Measurements from ENCODE around the gene TTC5. TPM values are rescaled to one million over a fixed set of nuclear protein-coding genes. Genes with fewer than 3 reads are reported as not detected.

TTC5 gene
- total RNA-seq, 1 experiment from 2014 or later = 20.6 TPM

- Mint-ChIP-seq H3K4me1 (peaks cover 4 to 5% of the 10 kb centered on the region in 2 experiments; a peak in 3 of 4 replicates), H3K36me3 (ENCODE audit: insufficient read depth in 1 of 3, low read depth in 3 of 3) (peaks cover 37 to 59% (median 58%) of the 10 kb centered on the region in 3 experiments)
- no peak for TF ChIP-seq CTCF (conservative IDR thresholded peaks at IDR 0.05)
These were observed 41.0 kb upstream of the TTC5 start for GRCh38 chr14:20346713-20347112.

More at GRCh38 chr14:20346713-20347112, 41.0 kb upstream of the TTC5 start:
- no peak overlapping the region for H3K27ac ChIP-seq (ENCODE audit: insufficient read length, low read depth, low read length)
- Mint-ChIP-seq H3K4me3 (no peak overlapping the region), H3K27ac (no peak overlapping the region), H3K27me3 (ENCODE audit: low read depth) (peaks cover 2% of the 10 kb centered on the region; the same call in 1 of the 2 replicates), H3K9me3 (no peaks in the 10 kb centered on the region)
- H4K5ac ChIP-seq (ENCODE audit: insufficient read length, low read depth, low read length) = no peak overlapping the region
- no peak overlapping the region for H3K14ac ChIP-seq (ENCODE audit: insufficient read depth, low read length)
- no peak overlapping the region for H2BK15ac ChIP-seq (ENCODE audit: low read depth, low read length)
- H3K4me1 ChIP-seq (ENCODE audit: insufficient read depth, low read length) = no peaks in the 10 kb centered on the region
- H2BK5ac ChIP-seq (ENCODE audit: insufficient read length, low read length) = no peak overlapping the region
- H3K4me2 ChIP-seq (ENCODE audit: insufficient read depth, insufficient read length, low read length) = no peak overlapping the region
- H3K79me1 ChIP-seq (ENCODE audit: insufficient read depth, low read depth, low read length, poor library complexity, severe bottlenecking) = no peaks in the 10 kb centered on the region
- no peak overlapping the region for H2BK12ac ChIP-seq (ENCODE audit: insufficient read length, low read depth, low read length)
- H3K27me3 ChIP-seq (ENCODE audit: insufficient read depth, low read length) = no peaks in the 10 kb centered on the region
- no peak overlapping the region for H2BK120ac ChIP-seq (ENCODE audit: low read depth, low read length, poor library complexity, severe bottlenecking)
- no peak overlapping the region for H3K23ac ChIP-seq (ENCODE audit: insufficient read length, low read depth, low read length)
- no peaks in the 10 kb centered on the region for H3K23me2 ChIP-seq (ENCODE audit: insufficient read length, low read depth, low read length, poor library complexity, severe bottlenecking)
- H2AK5ac ChIP-seq (ENCODE audit: insufficient read length, low read length) = no peak overlapping the region
- no peak overlapping the region for H3K9ac ChIP-seq (ENCODE audit: extremely low read depth, insufficient read length, low read length)
- no peak overlapping the region for H2BK20ac ChIP-seq (ENCODE audit: low read depth, low read length, poor library complexity, severe bottlenecking)
- no peak overlapping the region for H3T11ph ChIP-seq (ENCODE audit: low read length)
- H3K79me2 ChIP-seq (ENCODE audit: insufficient read depth, low read length) = no peaks in the 10 kb centered on the region
- no peak overlapping the region for H3K18ac ChIP-seq (ENCODE audit: insufficient read length, low read depth, low read length)
- H4K20me1 ChIP-seq (ENCODE audit: control insufficient read depth, insufficient read depth, insufficient read length) = no peaks in the 10 kb centered on the region
- no peak overlapping the region for H4K8ac ChIP-seq (replicated peaks; ENCODE audit: insufficient read length, low read depth, low read length)
- H2AFZ ChIP-seq (ENCODE audit: low read length) = no peak overlapping the region
- H3K4ac ChIP-seq (ENCODE audit: low read depth, low read length) = no peak overlapping the region
- DNase-seq = no peak
- no peaks in the 10 kb centered on the region for H3K9me3 ChIP-seq (ENCODE audit: control insufficient read depth, low read depth, low read length)
- H4K91ac ChIP-seq (ENCODE audit: insufficient read length, low read depth, low read length) = no peak overlapping the region
- WGBS (ENCODE audit: extremely low coverage, insufficient read length, low lambda C conversion rate) = no CpG with 5 or more reads among the region's 1 CpG
- H3K56ac ChIP-seq (ENCODE audit: insufficient read length, low read depth, low read length) = no peak overlapping the region

Data from H9 (cell line).